OCI-LY7 (cell line): Measurements from ENCODE around the gene CYP24A1.

Experiments
- CTCF ChIP-seq: fragments of 200-600 bp; sonication (generic); conservative IDR thresholded peaks from 2 replicates; pipeline ENCODE4 v1.5.1; 2014; ENCODE audit warnings: mild to moderate bottlenecking, antibody characterized with exemption, low read length, moderate library complexity, mixed read lengths
- EZH2phosphoT487 ChIP-seq: fragments of 200-600 bp; sonication (generic); IDR thresholded peaks from 2 replicates; pipeline ENCODE4 v1.6.1; 2018; ENCODE audit warnings: low read depth, borderline replicate concordance, mild to moderate bottlenecking, mixed run types, antibody characterized with exemption, low read length, moderate library complexity, mixed read lengths

- TF ChIP-seq EZH2phosphoT487 (no peak), CTCF (no peak)
Measured at GRCh38 chr20:54155736-54156317, 18.0 kb downstream of the CYP24A1 start.
